ENCODE measurements around the gene HHLA2.
"Not testable (repeated sequence)": the region's sequence is repeated elsewhere in the genome, so short reads cannot be mapped to it uniquely, and the experiment has no call there.

The HHLA2 gene

GRCh38 chr3:108283006-108283405, 13.3 kb upstream of the HHLA2 start:
- no peak overlapping the region for H3K4me3 ChIP-seq (ENCODE audit: low read depth, low read length)
- H3K9me3 ChIP-seq (ENCODE audit: control insufficient read depth, insufficient read depth, low read length), result peaks cover 6% of the 10 kb centered on the region; the same call in 1 of the 2 replicates
- no peaks in the 10 kb centered on the region for H3K4me1 ChIP-seq (ENCODE audit: control insufficient read depth, insufficient read depth, low read length)
- no peak overlapping the region for H3K9ac ChIP-seq (ENCODE audit: low read depth, low read length)
- no peak overlapping the region for H3K27ac ChIP-seq (ENCODE audit: low read depth, low read length)
- no peaks in the 10 kb centered on the region for H3K27me3 ChIP-seq (ENCODE audit: control insufficient read depth, insufficient read depth, low read length)
- no peaks in the 10 kb centered on the region for H3K36me3 ChIP-seq (ENCODE audit: control insufficient read depth, insufficient read depth, low read length)

DNA sequence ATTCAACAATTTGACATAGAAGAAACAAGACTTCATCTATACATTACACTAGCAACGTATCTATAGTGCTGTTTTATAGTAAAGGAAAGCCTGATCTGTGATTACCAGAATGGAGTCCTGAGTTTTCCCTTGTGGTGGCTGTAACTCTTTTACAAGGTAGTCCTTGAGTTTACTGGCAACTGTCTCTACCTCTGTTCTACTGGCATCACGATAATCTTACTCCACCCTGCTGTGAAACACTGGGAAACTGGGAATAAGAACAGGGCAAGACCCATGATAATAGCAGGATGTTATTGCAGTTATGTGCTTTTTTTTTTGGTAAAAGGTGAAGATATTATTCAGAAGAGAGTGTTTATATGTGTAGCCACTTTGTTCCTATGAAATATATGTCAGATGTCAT, 12.4 kb upstream of the HHLA2 start:
- Histone ChIP-seq H3K4me1 (ENCODE audit: control insufficient read depth, insufficient read depth, low read length) (no peaks in the 10 kb centered on the region), H3K9ac (ENCODE audit: low read depth, low read length) (no peak overlapping the region), H3K27me3 (ENCODE audit: control insufficient read depth, insufficient read depth, low read length) (no peaks in the 10 kb centered on the region), H3K27ac (ENCODE audit: low read depth, low read length) (no peak overlapping the region), H3K36me3 (ENCODE audit: control insufficient read depth, insufficient read depth, low read length) (no peaks in the 10 kb centered on the region), H3K9me3 (ENCODE audit: control insufficient read depth, insufficient read depth, low read length) (no peaks in the 10 kb centered on the region; the same call in 1 of the 2 replicates), H3K4me3 (ENCODE audit: low read depth, low read length) (no peak overlapping the region)

DNA sequence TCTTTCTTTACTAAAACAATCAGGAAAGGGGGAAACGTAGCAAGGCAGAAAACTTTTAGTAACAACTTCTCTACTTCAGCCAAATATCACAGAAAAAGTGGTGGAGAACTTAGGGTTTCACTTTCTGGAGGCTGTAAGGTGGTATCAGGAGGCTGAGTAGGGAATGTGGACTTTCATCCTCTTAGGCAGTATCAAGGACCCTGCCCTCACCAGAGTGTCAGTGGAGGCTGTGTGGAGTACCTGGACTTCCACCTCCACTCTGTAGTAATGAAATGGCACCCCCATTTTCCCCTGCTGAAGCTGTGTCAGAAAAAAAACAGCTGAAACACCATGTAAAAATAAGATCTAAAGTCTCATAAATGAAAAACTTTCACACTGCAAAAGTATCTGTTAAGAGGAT, 11.2 kb upstream of the HHLA2 start:
- Histone ChIP-seq H3K9ac (ENCODE audit: low read depth, low read length) (no peak overlapping the region), H3K36me3 (ENCODE audit: control insufficient read depth, insufficient read depth, low read length) (no peaks in the 10 kb centered on the region), H3K4me3 (ENCODE audit: low read depth, low read length) (no peak overlapping the region), H3K27ac (ENCODE audit: low read depth, low read length) (no peak overlapping the region), H3K27me3 (ENCODE audit: control insufficient read depth, insufficient read depth, low read length) (no peaks in the 10 kb centered on the region), H3K4me1 (ENCODE audit: control insufficient read depth, insufficient read depth, low read length) (no peaks in the 10 kb centered on the region), H3K9me3 (ENCODE audit: control insufficient read depth, insufficient read depth, low read length) (no peaks in the 10 kb centered on the region)

DNA sequence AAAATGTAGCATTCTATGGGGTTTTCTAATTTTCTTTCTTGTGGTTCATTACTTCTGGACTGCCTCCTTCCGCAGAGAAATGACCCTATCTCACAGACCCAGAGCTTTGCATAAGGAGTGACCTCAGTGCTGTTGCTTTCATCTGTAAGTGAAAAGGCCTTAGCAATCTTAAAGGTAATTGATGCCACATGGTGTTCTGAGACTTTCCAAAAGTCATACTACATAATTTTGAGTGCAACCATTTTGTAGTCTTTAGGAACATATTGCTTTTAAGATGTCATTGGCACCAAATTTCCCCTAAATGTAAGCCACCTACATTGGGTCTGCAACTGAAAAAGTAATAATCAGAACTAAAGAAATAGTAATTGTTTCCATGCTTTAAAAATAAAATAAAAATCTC, 9.2 kb upstream of the HHLA2 start:
- H3K9me3 ChIP-seq (ENCODE audit: control insufficient read depth, insufficient read depth, low read length), result no peaks in the 10 kb centered on the region
- H3K4me1 ChIP-seq (ENCODE audit: control insufficient read depth, insufficient read depth, low read length), result no peaks in the 10 kb centered on the region
- no peak overlapping the region for H3K27ac ChIP-seq (ENCODE audit: low read depth, low read length)
- H3K9ac ChIP-seq (ENCODE audit: low read depth, low read length), result no peak overlapping the region
- no peaks in the 10 kb centered on the region for H3K36me3 ChIP-seq (ENCODE audit: control insufficient read depth, insufficient read depth, low read length)
- H3K27me3 ChIP-seq (ENCODE audit: control insufficient read depth, insufficient read depth, low read length), result no peaks in the 10 kb centered on the region
- no peak overlapping the region for H3K4me3 ChIP-seq (ENCODE audit: low read depth, low read length)

GRCh38 chr3:108288193-108288592, 8.2 kb upstream of the HHLA2 start:
- H3K4me1 ChIP-seq (ENCODE audit: control insufficient read depth, insufficient read depth, low read length); H3K9ac ChIP-seq (ENCODE audit: low read depth, low read length); H3K4me3 ChIP-seq (ENCODE audit: low read depth, low read length); H3K27me3 ChIP-seq (ENCODE audit: control insufficient read depth, insufficient read depth, low read length); H3K27ac ChIP-seq (ENCODE audit: low read depth, low read length); H3K9me3 ChIP-seq (ENCODE audit: control insufficient read depth, insufficient read depth, low read length); H3K36me3 ChIP-seq (ENCODE audit: control insufficient read depth, insufficient read depth, low read length): not testable (repeated sequence)

DNA sequence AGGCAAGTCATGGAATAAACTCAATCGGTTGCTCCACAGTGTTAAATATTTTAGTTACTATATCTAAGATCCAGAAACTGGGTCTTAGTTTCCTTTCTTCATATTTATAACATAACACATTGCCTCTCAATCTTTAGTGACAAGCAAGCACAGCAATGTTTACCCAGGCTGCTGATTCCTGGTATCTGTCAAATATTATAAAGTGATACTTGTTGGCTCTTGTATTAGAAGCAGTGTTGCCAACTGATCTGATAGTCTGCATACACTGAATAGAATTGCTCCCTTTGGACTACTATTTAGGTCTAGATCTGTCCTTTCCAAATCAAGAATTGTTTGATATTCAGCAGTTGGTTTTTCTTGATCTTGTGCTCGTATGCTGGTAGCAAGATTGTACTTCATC, 7.2 kb upstream of the HHLA2 start:
- Histone ChIP-seq H3K27ac (ENCODE audit: low read depth, low read length) (no peak overlapping the region), H3K27me3 (ENCODE audit: control insufficient read depth, insufficient read depth, low read length) (no peaks in the 10 kb centered on the region), H3K9me3 (ENCODE audit: control insufficient read depth, insufficient read depth, low read length) (no peaks in the 10 kb centered on the region), H3K36me3 (ENCODE audit: control insufficient read depth, insufficient read depth, low read length) (no peaks in the 10 kb centered on the region), H3K4me3 (ENCODE audit: low read depth, low read length) (no peak overlapping the region), H3K4me1 (ENCODE audit: control insufficient read depth, insufficient read depth, low read length) (no peaks in the 10 kb centered on the region), H3K9ac (ENCODE audit: low read depth, low read length) (no peak overlapping the region)

DNA sequence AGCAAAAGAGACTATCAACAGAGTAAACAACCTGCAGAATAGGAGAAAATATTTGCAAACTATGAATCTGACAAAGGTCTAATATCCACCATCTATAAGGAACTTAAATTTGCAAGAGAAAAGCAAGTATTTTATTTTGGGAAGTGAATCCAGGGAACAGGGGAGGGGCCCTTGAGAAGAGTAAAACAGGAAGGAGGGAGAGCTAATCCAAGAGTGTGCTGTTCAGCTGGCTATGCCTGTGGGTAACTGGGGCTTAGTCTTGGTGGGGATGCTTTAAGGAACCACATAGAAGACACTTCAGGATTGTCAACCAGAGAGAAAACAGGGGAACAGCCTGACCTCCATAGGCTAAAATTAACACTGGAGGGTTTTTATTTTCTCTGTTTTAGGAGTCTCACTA, 3.9 kb upstream of the HHLA2 start:
- H3K9ac ChIP-seq (ENCODE audit: low read depth, low read length), result no peak overlapping the region
- no peak overlapping the region for H3K27ac ChIP-seq (ENCODE audit: low read depth, low read length)
- no peaks in the 10 kb centered on the region for H3K9me3 ChIP-seq (ENCODE audit: control insufficient read depth, insufficient read depth, low read length)
- H3K4me1 ChIP-seq (ENCODE audit: control insufficient read depth, insufficient read depth, low read length), result no peaks in the 10 kb centered on the region
- no peak overlapping the region for H3K4me3 ChIP-seq (ENCODE audit: low read depth, low read length)
- H3K36me3 ChIP-seq (ENCODE audit: control insufficient read depth, insufficient read depth, low read length), result no peaks in the 10 kb centered on the region
- H3K27me3 ChIP-seq (ENCODE audit: control insufficient read depth, insufficient read depth, low read length), result no peaks in the 10 kb centered on the region

GRCh38 chr3:108292905-108293328, 3.4 kb upstream of the HHLA2 start:
- no peak overlapping the region for H3K4me3 ChIP-seq (ENCODE audit: low read depth, low read length)
- no peak overlapping the region for H3K27ac ChIP-seq (ENCODE audit: low read depth, low read length)

DNA sequence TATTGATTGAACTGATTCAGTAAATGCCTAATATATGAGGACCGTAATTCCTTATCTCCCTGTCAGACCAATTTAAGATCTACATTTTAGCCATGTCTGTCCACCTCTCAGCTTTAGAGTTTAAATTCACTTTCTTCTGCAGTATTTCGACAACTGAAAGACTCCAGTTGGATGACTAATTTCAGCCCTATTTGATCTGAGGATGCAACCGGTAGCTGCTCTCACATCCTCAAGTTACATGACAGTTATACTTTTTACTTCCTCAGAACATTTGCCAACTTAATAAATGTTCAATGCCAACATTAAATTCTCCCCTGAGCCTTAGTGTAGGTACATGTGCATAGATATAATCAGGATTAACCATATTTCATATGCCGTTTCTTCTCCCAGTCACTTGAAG, 2.5 kb upstream of the HHLA2 start:
- Histone ChIP-seq H3K4me1 (ENCODE audit: control insufficient read depth, insufficient read depth, low read length) (no peaks in the 10 kb centered on the region), H3K27ac (ENCODE audit: low read depth, low read length) (no peak overlapping the region), H3K36me3 (ENCODE audit: control insufficient read depth, insufficient read depth, low read length) (no peaks in the 10 kb centered on the region), H3K9ac (ENCODE audit: low read depth, low read length) (no peak overlapping the region), H3K27me3 (ENCODE audit: control insufficient read depth, insufficient read depth, low read length) (no peaks in the 10 kb centered on the region), H3K4me3 (ENCODE audit: low read depth, low read length) (no peak overlapping the region), H3K9me3 (ENCODE audit: control insufficient read depth, insufficient read depth, low read length) (no peaks in the 10 kb centered on the region)

More at GRCh38 chr3:108292905-108293328, 3.4 kb upstream of the HHLA2 start:
- Histone ChIP-seq H3K9ac (ENCODE audit: low read depth, low read length) (no peak overlapping the region), H3K9me3 (ENCODE audit: control insufficient read depth, insufficient read depth, low read length) (no peaks in the 10 kb centered on the region), H3K36me3 (ENCODE audit: control insufficient read depth, insufficient read depth, low read length) (no peaks in the 10 kb centered on the region), H3K27me3 (ENCODE audit: control insufficient read depth, insufficient read depth, low read length) (no peaks in the 10 kb centered on the region), H3K4me1 (ENCODE audit: control insufficient read depth, insufficient read depth, low read length) (no peaks in the 10 kb centered on the region)

DNA sequence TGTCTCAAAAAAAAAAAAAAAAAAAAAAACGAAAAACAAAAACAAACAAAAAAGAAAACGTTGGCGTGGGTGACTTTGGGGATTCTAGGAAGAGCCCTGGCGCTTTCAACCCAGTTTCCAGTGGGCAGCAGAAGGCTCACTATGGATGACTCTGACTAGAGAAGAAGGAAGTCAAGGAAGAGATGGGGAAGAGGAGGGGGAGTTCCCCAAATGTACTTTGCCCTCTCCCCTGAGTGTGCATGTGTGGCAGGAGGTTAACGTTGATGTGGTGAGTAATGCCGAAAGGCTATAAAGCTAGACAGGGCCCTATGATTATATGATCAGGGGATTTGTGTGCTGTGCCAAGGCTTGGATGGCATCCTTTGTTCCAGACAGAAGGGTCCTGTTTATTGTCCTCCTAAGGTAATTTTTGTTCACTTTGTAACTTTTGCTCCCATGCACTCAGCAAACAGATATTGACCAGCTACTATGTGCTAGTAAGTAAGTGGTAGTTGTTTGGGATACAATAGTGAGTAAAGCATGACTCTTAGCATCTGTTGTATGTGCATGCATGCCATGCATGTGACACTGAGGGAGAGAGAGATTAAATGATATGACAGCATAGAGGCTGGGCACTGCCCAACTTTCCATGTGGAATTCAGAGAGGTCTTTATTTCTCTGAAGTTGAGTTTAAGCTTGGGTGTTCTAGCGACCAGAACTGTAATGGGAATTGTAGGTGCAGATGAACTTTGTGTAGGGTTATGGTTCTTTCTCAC, 750 bp upstream of the HHLA2 start:
- H3K27me3 ChIP-seq (ENCODE audit: control insufficient read depth, insufficient read depth, low read length), result no peaks in the 10 kb centered on the region
- H3K4me3 ChIP-seq (ENCODE audit: low read depth, low read length), result no peak overlapping the region
- no peaks in the 10 kb centered on the region for H3K36me3 ChIP-seq (ENCODE audit: control insufficient read depth, insufficient read depth, low read length)
- no peak overlapping the region for H3K9ac ChIP-seq (ENCODE audit: low read depth, low read length)
- no peaks in the 10 kb centered on the region for H3K4me1 ChIP-seq (ENCODE audit: control insufficient read depth, insufficient read depth, low read length)
- H3K9me3 ChIP-seq (ENCODE audit: control insufficient read depth, insufficient read depth, low read length), result no peaks in the 10 kb centered on the region
- H3K27ac ChIP-seq (ENCODE audit: low read depth, low read length), result no peak overlapping the region

DNA sequence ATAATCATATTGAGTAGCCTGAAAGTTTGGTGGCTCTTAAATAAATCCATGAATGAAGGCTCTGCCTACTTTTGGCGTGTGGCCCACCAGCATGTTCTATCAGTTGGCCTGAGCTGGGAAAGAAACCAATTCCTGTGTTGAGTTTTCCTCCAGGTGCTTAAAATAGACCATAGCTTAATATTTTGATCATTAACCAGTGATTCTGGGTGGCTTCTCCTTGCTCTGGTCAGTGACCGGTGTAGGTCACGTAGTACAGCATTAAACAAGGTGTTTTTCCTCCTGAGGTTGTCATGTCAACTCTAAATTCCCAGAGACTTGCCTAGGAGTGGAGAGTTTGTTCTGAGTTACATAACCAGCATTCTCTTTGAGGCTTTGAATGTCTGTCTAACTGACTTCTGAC, 1.3 kb downstream of the HHLA2 start:
- Histone ChIP-seq H3K36me3 (ENCODE audit: control insufficient read depth, insufficient read depth, low read length) (no peaks in the 10 kb centered on the region), H3K27ac (ENCODE audit: low read depth, low read length) (no peak overlapping the region), H3K27me3 (ENCODE audit: control insufficient read depth, insufficient read depth, low read length) (no peaks in the 10 kb centered on the region), H3K4me1 (ENCODE audit: control insufficient read depth, insufficient read depth, low read length) (peaks cover 6% of the 10 kb centered on the region; the same call in 1 of the 2 replicates), H3K9ac (ENCODE audit: low read depth, low read length) (no peak overlapping the region), H3K9me3 (ENCODE audit: control insufficient read depth, insufficient read depth, low read length) (no peaks in the 10 kb centered on the region), H3K4me3 (ENCODE audit: low read depth, low read length) (no peak overlapping the region)
